HG03108 (cell line): ENCODE data around the gene YJEFN3.

Experiments used
- ATAC-seq: cut with Tn5 transposase; IDR thresholded peaks from one replicate; pipeline ENCODE4 v1.9.1; 2021; ENCODE audit warnings: moderate library complexity; ENCODE audit not compliant: unreplicated experiment

YJEFN3 gene

GRCh38 chr19:19549804-19550464, 21.2 kb downstream of the YJEFN3 start:
- ATAC-seq = no peak

GRCh38 chr19:19550485-19550929, 21.8 kb downstream of the YJEFN3 start:
- no peak for ATAC-seq

- ATAC-seq = no peak
Measured at GRCh38 chr19:19550972-19551852, 22.5 kb downstream of the YJEFN3 start.

- ATAC-seq = no peak
Measured at GRCh38 chr19:19551853-19552192, 23.1 kb downstream of the YJEFN3 start.

- no peak for ATAC-seq
Measured at GRCh38 chr19:19552798-19553197, 24.1 kb downstream of the YJEFN3 start.

- ATAC-seq = no peak
Measured at GRCh38 chr19:19553670-19554069, 25.0 kb downstream of the YJEFN3 start.

- no peak for ATAC-seq
Measured at GRCh38 chr19:19554074-19555023, 25.6 kb downstream of the YJEFN3 start.

GRCh38 chr19:19558055-19558454, 29.3 kb downstream of the YJEFN3 start:
- no peak for ATAC-seq

GRCh38 chr19:19558636-19559035, 29.9 kb downstream of the YJEFN3 start:
- no peak for ATAC-seq

GRCh38 chr19:19559931-19560330, 31.2 kb downstream of the YJEFN3 start:
- ATAC-seq = no peak

- no peak for ATAC-seq
Measured at GRCh38 chr19:19561946-19562664, 33.4 kb downstream of the YJEFN3 start.

GRCh38 chr19:19562665-19563347, 34.1 kb downstream of the YJEFN3 start:
- ATAC-seq = no peak

- no peak for ATAC-seq
Measured at GRCh38 chr19:19563348-19563848, 34.7 kb downstream of the YJEFN3 start.

- ATAC-seq = no peak
Measured at GRCh38 chr19:19566306-19566705, 37.6 kb downstream of the YJEFN3 start.

- ATAC-seq = no peak
Measured at GRCh38 chr19:19567391-19567790, 38.7 kb downstream of the YJEFN3 start.

- ATAC-seq = no peak
Measured at GRCh38 chr19:19568802-19569756, 40.4 kb downstream of the YJEFN3 start.

GRCh38 chr19:19570571-19570970, 41.9 kb downstream of the YJEFN3 start:
- ATAC-seq = no peak

GRCh38 chr19:19571071-19571786, 42.5 kb downstream of the YJEFN3 start:
- no peak for ATAC-seq
